ENCODE data around the gene BRAT1. TPM values are rescaled to one million over a fixed set of nuclear protein-coding genes. Genes with fewer than 3 reads are reported as not detected.

BRAT1 gene
- total RNA-seq, 2 donors from 2014 or later, result 42.1 to 42.7 TPM

GRCh38 chr7:2527505-2528467, 27.5 kb downstream of the BRAT1 start:
- H3K27me3 Mint-ChIP-seq (ENCODE audit: insufficient read depth), result peaks cover 1% of the 10 kb centered on the region
- TF ChIP-seq, protein P1, sequence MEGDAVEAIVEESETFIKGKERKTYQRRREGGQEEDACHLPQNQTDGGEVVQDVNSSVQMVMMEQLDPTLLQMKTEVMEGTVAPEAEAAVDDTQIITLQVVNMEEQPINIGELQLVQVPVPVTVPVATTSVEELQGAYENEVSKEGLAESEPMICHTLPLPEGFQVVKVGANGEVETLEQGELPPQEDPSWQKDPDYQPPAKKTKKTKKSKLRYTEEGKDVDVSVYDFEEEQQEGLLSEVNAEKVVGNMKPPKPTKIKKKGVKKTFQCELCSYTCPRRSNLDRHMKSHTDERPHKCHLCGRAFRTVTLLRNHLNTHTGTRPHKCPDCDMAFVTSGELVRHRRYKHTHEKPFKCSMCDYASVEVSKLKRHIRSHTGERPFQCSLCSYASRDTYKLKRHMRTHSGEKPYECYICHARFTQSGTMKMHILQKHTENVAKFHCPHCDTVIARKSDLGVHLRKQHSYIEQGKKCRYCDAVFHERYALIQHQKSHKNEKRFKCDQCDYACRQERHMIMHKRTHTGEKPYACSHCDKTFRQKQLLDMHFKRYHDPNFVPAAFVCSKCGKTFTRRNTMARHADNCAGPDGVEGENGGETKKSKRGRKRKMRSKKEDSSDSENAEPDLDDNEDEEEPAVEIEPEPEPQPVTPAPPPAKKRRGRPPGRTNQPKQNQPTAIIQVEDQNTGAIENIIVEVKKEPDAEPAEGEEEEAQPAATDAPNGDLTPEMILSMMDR (conservative IDR thresholded peaks at IDR 0.05), result no peak
- Histone ChIP-seq H3K27me3 (ENCODE audit: control insufficient read depth, insufficient read depth, low read length, poor library complexity, severe bottlenecking) (no peaks in the 10 kb centered on the region), H3K4me3 (ENCODE audit: low read length) (no peak overlapping the region), H3K27ac (ENCODE audit: low read depth, low read length) (peak overlapping the region; percentile 16), H3K36me3 (ENCODE audit: control insufficient read depth, insufficient read depth, low read length) (no peaks in the 10 kb centered on the region), H3K4me1 (ENCODE audit: control insufficient read depth, insufficient read depth, low read length) (peaks cover 23% of the 10 kb centered on the region), H3K9ac (ENCODE audit: extremely low read depth, low read length, poor library complexity, severe bottlenecking) (no peak overlapping the region), H3K9me3 (ENCODE audit: control insufficient read depth, low read length) (no peaks in the 10 kb centered on the region)
- H3K27ac Mint-ChIP-seq, result peak overlapping the region; percentile 92
- H3K9me3 Mint-ChIP-seq, result no peaks in the 10 kb centered on the region
- 73 to 80% methylated on average over 11 to 17 of the region's 17 CpGs for WGBS, 2 experiments (ENCODE audit: insufficient coverage in 1 of 2, insufficient read length in 1 of 2)
- peaks cover 10% of the 10 kb centered on the region for H3K36me3 Mint-ChIP-seq (ENCODE audit: low read depth)
- no peak for DNase-seq
- H3K4me1 Mint-ChIP-seq, result peaks cover 26% of the 10 kb centered on the region
- no peak overlapping the region for H3K4me3 Mint-ChIP-seq

DNA sequence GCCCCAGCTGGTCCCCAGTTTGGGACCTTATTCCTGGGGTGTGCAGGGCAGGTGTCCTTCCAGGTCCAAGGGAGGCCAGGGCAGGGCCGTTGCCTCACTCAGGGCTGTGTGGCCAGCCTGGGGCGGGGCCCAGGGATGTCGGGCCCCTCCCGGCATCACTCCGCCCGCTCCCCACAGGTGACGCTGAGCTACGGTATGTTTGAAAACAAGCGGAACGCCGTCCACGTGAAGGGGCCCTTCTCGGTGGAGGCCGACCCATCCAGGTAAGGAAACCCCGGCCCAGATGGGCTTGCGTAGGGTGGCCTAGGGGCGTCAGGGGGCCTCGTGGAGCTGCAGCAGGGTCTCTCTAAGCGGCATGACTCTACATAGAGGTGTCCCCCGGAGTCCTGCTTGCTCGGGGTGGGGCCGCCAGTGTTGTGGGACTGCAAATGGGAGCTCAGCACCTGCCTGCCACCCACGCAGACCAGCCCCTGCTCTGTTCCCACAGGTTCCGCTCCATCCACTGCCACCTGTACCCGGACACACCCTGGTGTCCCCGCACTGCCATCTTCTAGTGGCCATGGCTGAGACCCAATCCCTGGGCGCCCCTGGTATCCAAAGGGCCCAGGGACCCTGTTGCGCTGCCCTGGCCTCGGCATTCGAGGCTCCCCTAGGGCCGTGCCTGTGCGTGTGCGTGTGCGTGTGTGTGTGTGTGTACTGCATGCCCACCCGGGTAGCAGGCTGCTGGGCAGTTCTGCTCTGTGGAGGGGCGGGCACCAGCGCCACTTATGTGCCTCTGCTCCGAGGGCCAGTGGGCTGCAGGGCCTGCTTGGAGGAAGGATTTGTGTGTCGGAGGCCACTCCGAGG, 28.4 kb downstream of the BRAT1 start:
- peaks cover 3% of the 10 kb centered on the region for H3K27me3 Mint-ChIP-seq (ENCODE audit: insufficient read depth)
- peaks cover 10% of the 10 kb centered on the region for H3K36me3 Mint-ChIP-seq (ENCODE audit: low read depth)
- no peaks in the 10 kb centered on the region for H3K9me3 ChIP-seq (ENCODE audit: control insufficient read depth, low read length)
- TF ChIP-seq, protein P1 (conservative IDR thresholded peaks at IDR 0.05), result no peak
- WGBS, 2 experiments (ENCODE audit: insufficient coverage in 1 of 2, insufficient read length in 1 of 2), result 93 to 96% methylated on average over 20 to 40 of the region's 40 CpGs
- H3K4me1 ChIP-seq (ENCODE audit: control insufficient read depth, insufficient read depth, low read length), result peaks cover 23% of the 10 kb centered on the region
- H3K4me3 Mint-ChIP-seq, result no peak overlapping the region
- peak overlapping the region; percentile 44 for H3K27ac Mint-ChIP-seq
- no peak for DNase-seq
- peaks cover 32% of the 10 kb centered on the region for H3K4me1 Mint-ChIP-seq
- H3K27me3 ChIP-seq (ENCODE audit: control insufficient read depth, insufficient read depth, low read length, poor library complexity, severe bottlenecking), result peaks cover under 1% of the 10 kb centered on the region
- no peaks in the 10 kb centered on the region for H3K9me3 Mint-ChIP-seq
- H3K4me3 ChIP-seq (ENCODE audit: low read length), result no peak overlapping the region
- no peak overlapping the region for H3K9ac ChIP-seq (ENCODE audit: extremely low read depth, low read length, poor library complexity, severe bottlenecking)
- H3K36me3 ChIP-seq (ENCODE audit: control insufficient read depth, insufficient read depth, low read length), result no peaks in the 10 kb centered on the region
- H3K27ac ChIP-seq (ENCODE audit: low read depth, low read length), result no peak overlapping the region

Data from endodermal cell (in vitro differentiated cells).